MM.1S (cell line): Measurements from ENCODE around the gene FAM20C.

Experiments used
- EZH2 ChIP-seq: fragments of 300-600 bp; sonication (generic); optimal IDR thresholded peaks from 2 replicates; pipeline ENCODE3; 2017; ENCODE audit warnings: low read depth, mild to moderate bottlenecking, antibody characterized with exemption, low read length, mixed read lengths
- EZH2phosphoT487 ChIP-seq: fragments of 300-600 bp; sonication (generic); IDR thresholded peaks from 2 replicates; pipeline ENCODE4 v1.6.1; 2018; ENCODE audit warnings: antibody characterized with exemption, low read length
- TF ChIP-seq, protein P1 (sequence below): fragments of 300-600 bp; sonication (generic); IDR thresholded peaks from 2 replicates; pipeline ENCODE4 v1.5.1; 2016; ENCODE audit warnings: antibody characterized with exemption, low read length, mixed read lengths

DNA sequence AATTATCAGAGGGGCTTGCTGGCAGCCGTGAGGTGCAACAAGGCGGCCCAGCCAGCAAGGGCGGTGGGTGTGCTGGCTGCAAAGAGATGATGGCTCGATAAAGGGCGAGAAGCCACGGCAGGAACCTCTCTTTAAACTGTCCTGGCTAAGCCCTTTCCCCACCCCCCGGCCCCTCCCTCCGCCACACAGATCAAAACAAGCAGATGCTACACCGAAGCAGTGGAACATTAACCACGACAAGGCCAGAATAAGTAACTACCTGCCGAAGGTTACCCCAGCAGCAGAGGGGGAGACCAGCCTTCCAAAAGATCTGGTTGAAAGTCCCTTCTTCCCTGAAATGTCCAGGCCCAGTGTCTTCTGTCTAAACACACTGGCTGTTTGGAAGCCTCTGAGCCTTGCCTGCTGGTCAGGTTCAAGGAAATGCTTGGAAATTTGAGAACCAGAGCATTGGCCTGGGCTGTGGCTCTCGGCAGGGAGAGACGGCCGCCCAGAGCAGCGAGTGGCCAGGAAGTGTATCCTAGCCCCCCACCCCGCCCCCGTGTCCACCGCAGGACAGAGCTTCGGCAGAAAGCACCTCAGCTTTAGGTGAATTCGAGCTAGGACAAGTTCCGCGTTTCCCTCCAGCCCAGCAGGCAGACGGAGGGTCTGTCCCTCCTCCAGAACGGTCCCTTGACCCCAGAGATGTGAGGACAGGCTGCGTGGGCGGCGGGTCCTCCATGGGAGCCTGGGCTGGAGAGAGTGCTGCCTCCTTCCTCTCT lies 2.1 kb downstream of the FAM20C start:
- TF ChIP-seq, protein P1, sequence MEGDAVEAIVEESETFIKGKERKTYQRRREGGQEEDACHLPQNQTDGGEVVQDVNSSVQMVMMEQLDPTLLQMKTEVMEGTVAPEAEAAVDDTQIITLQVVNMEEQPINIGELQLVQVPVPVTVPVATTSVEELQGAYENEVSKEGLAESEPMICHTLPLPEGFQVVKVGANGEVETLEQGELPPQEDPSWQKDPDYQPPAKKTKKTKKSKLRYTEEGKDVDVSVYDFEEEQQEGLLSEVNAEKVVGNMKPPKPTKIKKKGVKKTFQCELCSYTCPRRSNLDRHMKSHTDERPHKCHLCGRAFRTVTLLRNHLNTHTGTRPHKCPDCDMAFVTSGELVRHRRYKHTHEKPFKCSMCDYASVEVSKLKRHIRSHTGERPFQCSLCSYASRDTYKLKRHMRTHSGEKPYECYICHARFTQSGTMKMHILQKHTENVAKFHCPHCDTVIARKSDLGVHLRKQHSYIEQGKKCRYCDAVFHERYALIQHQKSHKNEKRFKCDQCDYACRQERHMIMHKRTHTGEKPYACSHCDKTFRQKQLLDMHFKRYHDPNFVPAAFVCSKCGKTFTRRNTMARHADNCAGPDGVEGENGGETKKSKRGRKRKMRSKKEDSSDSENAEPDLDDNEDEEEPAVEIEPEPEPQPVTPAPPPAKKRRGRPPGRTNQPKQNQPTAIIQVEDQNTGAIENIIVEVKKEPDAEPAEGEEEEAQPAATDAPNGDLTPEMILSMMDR: no peak
- TF ChIP-seq EZH2: no peak
- TF ChIP-seq EZH2phosphoT487: no peak
